NCI-H1930 (cell line): ENCODE data around the gene CARD11.

Experiments used
- DNase-seq, 2 experiments: peaks; one replicate each; lab custom pipeline; 2025; lab: John Stamatoyannopoulos, UW

Gene CARD11

DNA sequence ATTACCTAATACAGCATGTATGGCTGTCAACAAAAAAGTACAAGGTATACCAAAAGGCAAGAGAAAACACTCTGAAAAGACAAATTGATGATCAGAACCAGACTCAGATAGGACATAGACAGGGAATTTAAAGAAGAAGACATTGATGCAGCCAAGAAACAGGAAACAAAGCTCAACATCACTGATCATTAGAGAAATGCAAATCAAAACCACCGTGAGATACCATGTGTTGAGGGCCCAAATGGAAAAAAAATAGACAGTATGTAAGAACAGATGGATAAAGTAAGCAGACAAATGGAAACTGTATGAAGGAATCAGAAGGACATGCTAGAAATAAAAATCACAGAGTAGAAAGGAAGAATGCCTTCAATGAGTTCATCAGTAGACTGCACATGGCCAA lies 23.3 kb downstream of the CARD11 start:
- no peak for DNase-seq

DNA sequence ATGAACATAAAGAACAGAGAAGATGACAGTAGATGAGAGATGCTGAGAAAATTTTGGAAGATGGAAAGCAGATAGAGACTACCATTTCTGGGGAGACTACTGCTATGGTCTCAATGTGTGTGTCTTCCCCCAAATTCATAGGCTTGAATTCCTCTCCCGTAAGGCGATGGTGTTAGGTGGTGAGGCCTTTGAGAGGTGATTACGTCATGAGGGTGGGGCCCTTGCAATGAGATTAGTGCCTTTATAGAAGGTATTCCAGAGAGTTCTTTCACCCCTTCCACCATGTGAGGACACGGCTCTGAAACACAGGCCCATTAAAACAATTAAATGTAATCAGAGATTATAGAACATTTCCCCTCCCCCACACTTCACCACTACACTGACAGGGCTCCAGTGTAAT lies 23.9 kb downstream of the CARD11 start:
- DNase-seq = no peak

GRCh38 chr7:3013975-3014792 lies 29.5 kb downstream of the CARD11 start:
- no peak for DNase-seq

DNA sequence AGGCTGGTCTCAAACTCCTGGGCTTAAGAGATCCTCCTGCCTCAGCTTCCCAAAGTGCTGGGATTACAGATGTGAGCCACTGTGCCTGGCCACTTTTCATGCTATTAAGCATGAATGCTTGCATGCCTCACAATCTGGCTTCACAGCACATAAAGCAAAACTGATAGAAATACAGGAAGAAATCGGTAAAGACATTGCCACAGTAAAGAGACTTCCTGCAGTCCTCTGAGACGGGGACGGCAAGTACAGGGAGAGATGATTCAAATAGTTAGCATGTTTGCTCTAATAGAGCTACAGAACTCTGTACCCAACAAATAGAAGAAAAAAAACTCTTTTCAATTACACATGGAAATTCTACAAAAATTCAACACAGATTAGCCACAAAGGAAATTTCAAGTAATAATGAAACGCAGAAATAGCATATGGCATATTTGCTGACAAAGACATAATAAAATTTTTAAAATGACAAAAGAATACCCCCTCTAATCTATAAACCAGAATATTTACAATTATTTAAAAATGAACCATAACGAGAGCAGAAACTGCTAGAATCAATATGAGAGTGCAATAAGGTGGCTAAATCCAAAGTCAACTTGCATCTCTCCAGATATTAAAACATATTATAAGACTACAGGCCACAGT lies 32.3 kb downstream of the CARD11 start:
- no peak for DNase-seq

DNA sequence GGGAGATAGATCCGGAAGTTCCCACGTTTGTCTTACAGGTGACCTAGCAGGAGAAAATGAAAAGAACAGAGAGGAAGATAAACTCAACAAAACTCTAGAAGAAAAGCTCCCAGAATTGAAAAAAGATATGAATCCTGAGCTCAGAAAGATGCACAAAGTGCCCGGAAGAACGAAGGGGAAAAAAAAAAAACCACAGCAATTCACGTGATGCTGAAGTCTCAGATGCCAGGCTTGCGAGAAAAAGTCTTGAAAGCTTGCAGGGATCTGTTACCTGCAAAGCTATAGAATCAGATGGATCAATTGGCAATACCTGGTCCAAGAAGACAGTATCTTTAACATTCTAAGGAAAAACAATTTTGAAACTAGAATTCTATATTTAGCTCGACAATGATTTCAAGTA lies 33.5 kb downstream of the CARD11 start:
- no peak for DNase-seq

GRCh38 chr7:3009086-3009485 lies 34.6 kb downstream of the CARD11 start:
- no peak for DNase-seq

DNA sequence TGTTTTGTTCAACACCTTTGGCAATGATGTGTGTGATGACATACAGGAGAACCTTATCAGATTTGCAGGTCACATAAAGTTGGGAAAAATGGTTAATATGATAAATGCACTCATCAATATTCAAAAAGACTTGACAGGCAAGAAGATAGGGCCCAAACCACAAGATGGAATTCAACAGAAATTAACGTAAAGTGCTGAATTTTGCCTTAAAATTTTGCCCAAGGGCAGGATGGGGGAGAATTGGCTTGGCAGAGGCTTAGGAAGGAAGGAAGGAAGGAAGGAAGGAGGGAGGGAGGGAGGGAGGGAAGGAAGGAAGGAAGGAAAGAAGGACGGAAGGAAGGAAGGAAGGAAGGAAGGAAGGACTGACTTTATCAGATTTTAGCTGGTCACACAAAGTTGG lies 35.3 kb downstream of the CARD11 start:
- no peak for DNase-seq

DNA sequence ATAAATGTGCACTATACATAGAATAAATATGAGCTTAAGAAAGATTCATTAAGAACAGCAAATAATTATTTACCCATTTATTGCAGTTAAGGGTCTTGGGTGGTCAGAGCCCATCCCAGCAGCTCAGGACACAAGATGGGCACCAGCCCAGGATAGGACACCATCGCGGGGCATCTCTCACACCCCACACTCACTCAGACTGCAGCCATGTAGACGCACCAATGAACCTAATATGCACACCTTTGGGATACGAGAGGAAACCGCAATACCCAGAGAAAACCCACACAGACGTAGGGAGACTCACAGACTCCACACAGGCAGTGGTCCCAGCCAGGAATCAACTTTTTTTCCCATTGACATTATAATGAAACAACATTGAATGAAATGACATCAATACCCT lies 36.0 kb downstream of the CARD11 start:
- no peak for DNase-seq

- DNase-seq = no peak
Measured at GRCh38 chr7:3005257-3005656, 38.4 kb downstream of the CARD11 start.

- no peak for DNase-seq
Measured at GRCh38 chr7:3003936-3004335, 39.7 kb downstream of the CARD11 start.

GRCh38 chr7:3002631-3003030 lies 41.0 kb downstream of the CARD11 start:
- no peak for DNase-seq

DNA sequence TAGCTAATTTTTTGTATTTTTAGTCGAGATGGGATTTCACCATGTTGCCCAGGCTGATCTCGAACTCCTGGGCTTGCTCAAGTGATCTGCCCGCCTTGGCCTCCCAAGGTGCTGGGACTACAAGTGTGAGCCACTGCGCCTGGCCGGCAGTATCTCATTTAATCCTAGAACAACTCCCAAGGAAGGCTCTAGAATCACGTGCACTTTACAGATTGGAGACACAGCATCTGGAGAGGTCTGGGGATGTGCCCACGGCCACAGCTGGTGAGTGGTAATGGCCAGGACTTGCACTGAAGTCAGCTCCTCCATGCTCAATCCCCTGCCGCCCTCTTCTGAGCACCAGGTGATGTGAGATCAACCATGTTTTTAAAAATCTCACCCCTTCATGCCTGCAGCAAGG lies 43.1 kb downstream of the CARD11 start:
- DNase-seq = no peak

- no peak for DNase-seq
Measured at GRCh38 chr7:2999078-2999500, 44.6 kb downstream of the CARD11 start.

DNA sequence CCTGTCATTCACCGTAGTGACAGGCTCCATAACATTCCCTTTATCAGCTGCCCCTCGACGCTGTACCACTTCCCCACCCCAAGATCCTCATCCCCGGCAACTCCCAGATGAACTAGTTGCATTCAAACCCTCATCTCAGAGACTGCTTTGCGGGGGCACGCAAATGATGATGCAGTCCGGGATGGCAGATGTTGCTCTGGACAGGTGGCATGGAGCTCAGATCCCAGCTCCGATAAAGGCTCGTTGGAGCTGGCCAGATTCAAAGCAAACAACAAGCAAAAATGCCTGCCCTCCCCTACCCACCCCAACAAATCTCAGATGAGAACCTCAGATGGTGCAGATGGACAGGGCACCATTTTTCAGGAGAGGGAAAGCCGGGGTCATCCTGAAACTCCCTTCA lies 46.7 kb downstream of the CARD11 start:
- DNase-seq = no peak

- no peak for DNase-seq
Measured at GRCh38 chr7:2996141-2996540, 47.5 kb downstream of the CARD11 start.

- DNase-seq = no peak
Measured at GRCh38 chr7:2993868-2994267, 49.8 kb downstream of the CARD11 start.

DNA sequence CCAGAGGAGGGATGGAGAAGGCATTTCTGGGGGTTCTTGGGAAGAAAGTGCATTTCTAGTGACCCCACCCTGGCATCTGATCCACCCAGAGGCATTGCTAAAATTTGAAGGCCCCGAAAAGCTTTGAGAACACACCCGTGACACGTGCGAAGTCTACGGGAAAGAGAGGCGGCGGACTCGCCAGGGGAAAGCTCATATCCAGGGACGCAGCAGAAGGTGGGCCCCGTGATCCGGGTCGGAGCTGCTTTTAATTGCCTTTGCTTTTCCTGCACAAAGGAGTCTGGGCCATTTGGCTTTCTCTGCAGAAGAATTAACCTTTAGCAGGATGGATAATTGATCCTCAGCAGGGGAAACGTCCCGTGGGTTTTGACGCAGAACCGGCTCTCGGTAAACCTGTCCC lies 50.3 kb downstream of the CARD11 start:
- no peak for DNase-seq

GRCh38 chr7:2990949-2991470 lies 52.7 kb downstream of the CARD11 start:
- DNase-seq = no peak

GRCh38 chr7:2986561-2986960 lies 57.1 kb downstream of the CARD11 start:
- DNase-seq = no peak

DNA sequence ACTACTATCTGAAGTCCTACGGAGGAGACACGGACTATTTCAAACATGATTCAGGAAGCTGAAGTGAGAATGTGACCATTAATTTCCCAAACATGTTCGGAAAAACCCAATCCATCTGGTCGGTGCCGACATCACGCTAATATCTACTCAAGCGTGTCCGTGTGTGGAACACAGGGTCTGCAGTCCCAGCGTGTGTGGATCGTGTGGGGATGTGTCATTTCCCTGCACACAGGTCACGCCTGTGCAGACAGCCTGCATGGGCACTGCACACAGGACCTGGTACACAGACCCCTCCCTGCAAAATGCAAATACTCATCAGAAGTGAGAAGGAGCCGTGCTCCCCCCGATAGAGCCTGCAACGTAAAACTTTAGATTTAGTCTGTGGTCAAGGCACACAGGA lies 57.8 kb downstream of the CARD11 start:
- no peak for DNase-seq

DNA sequence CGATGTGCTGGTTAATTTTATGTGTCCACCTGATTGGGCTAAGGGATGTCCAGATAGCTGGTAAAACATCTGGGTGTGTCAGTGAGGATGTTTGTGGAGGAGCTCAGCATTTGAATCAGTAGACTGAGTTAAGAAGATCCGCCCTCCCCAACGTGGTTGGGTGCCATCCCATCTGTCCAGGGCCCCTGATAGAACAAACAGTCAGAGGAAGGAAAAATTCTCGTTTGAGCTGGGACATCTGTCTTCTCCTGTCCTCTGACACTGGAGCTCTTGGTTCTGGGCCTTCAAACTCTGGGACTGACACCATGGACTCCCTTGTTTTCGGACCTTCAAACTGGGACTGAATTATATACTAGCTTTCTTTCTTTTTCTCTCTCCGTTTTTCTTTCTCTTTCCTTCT lies 59.6 kb downstream of the CARD11 start:
- DNase-seq = no peak

DNA sequence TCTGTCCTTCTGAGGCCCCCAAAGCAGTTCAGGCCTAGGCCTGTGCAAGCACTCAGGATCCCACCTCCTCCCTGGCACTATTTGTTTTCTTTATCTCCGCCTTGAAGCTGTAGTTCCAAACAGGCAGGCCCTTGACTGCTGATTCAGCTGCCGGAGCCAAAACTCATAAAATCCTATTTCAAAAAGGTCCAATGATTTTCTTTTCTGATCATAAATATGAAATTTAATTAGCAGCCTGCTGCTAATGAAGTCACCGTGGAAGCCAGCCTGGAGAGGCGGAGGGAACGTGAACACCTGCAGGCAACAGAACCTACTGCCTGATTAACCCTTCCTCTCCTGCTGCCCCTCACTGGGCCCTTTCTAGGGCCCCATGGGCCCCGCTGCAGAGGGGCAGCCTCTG lies 60.1 kb downstream of the CARD11 start:
- DNase-seq = no peak

GRCh38 chr7:2982831-2983230 lies 60.8 kb downstream of the CARD11 start:
- no peak for DNase-seq

- DNase-seq = no peak
Measured at GRCh38 chr7:2982401-2982800, 61.3 kb downstream of the CARD11 start.
